ENCODE data around the gene OR5A2. TPM values are rescaled to one million over a fixed set of nuclear protein-coding genes. Genes with fewer than 3 reads are reported as not detected.

OR5A2 gene
- total and polyA plus RNA-seq, 5 experiments from 2014 or later, result not detected

- POLR2A ChIA-PET, result no interaction called here
- no peak overlapping the region for H3K4me3 Mint-ChIP-seq
- DNase-seq (no peak), ATAC-seq (no peak)
- no peaks in the 10 kb centered on the region for H3K9me3 Mint-ChIP-seq
- H3K36me3 Mint-ChIP-seq, result no peaks in the 10 kb centered on the region
- H3K27ac Mint-ChIP-seq, result no peak overlapping the region
- H3K27me3 Mint-ChIP-seq, result peaks cover 1 to 6% (median 4%) of the 10 kb centered on the region in 5 donors
- peaks cover 0 to 6% (median 5%) of the 10 kb centered on the region in 4 donors for H3K4me1 Mint-ChIP-seq
These were observed 1.1 kb downstream of the OR5A2 start for GRCh38 chr11:59425131-59425530.

GRCh38 chr11:59423835-59424234 lies 2.4 kb downstream of the OR5A2 start:
- Mint-ChIP-seq H3K4me1 (peaks cover 0 to 6% (median 5%) of the 10 kb centered on the region in 4 donors), H3K27ac (no peak overlapping the region)
- POLR2A ChIA-PET, result no interaction called here

GRCh38 chr11:59418156-59418555 lies 8.1 kb downstream of the OR5A2 start:
- POLR2A ChIA-PET, result no interaction called here
- Mint-ChIP-seq H3K9me3 (no peaks in the 10 kb centered on the region), H3K36me3 (no peaks in the 10 kb centered on the region), H3K27me3 (peaks cover 0 to 11% (median 7%) of the 10 kb centered on the region in 5 donors), H3K4me1 (peaks cover 9 to 34% (median 29%) of the 10 kb centered on the region in 4 donors), H3K27ac (no peak overlapping the region), H3K4me3 (no peak overlapping the region)
- ATAC-seq, result no peak
- no peak for DNase-seq

More at GRCh38 chr11:59423835-59424234, 2.4 kb downstream of the OR5A2 start:
- DNase-seq, result no peak
- ATAC-seq, result no peak
- Mint-ChIP-seq H3K9me3 (no peaks in the 10 kb centered on the region), H3K36me3 (no peaks in the 10 kb centered on the region), H3K4me3 (no peak overlapping the region), H3K27me3 (peaks cover 0 to 4% (median 3%) of the 10 kb centered on the region in 5 donors)

- Mint-ChIP-seq H3K4me1 (peaks cover 9 to 29% (median 23%) of the 10 kb centered on the region in 4 donors), H3K27me3 (peaks cover 0 to 13% (median 7%) of the 10 kb centered on the region in 5 donors), H3K36me3 (no peaks in the 10 kb centered on the region), H3K9me3 (peaks cover 0 to 4% (median 0%) of the 10 kb centered on the region in 9 donors), H3K27ac (peak overlapping the region in 6 of 10 donors; percentile 10 to 88 (median 65)), H3K4me3 (peak overlapping the region in 9 of 10 donors; percentile 16 to 80 (median 50))
- POLR2A ChIA-PET, result no interaction called here
- DNase-seq (peak in 5 of 10 donors; percentile 0 to 52 (median 11)), ATAC-seq (peak; percentile 38 to 44)
These were observed 9.2 kb downstream of the OR5A2 start for GRCh38 chr11:59417023-59417422.

- DNase-seq, result peak in 2 of 10 donors; percentile 1 to 4
- POLR2A ChIA-PET, result no interaction called here
- Mint-ChIP-seq H3K27me3 (peaks cover 0 to 13% (median 7%) of the 10 kb centered on the region in 5 donors), H3K9me3 (peaks cover 0 to 4% (median 0%) of the 10 kb centered on the region in 9 donors), H3K4me3 (peak overlapping the region in 9 of 10 donors; percentile 26 to 80 (median 50)), H3K27ac (peak overlapping the region in 8 of 10 donors; percentile 10 to 88 (median 38)), H3K4me1 (peaks cover 9 to 29% (median 23%) of the 10 kb centered on the region in 4 donors), H3K36me3 (no peaks in the 10 kb centered on the region)
- no peak for ATAC-seq
These were observed 9.6 kb downstream of the OR5A2 start for GRCh38 chr11:59416613-59417012.

GRCh38 chr11:59415111-59415510 lies 11.1 kb downstream of the OR5A2 start:
- Mint-ChIP-seq H3K9me3 (peaks cover 0 to 13% (median 4%) of the 10 kb centered on the region in 9 donors), H3K27ac (no peak overlapping the region), H3K4me3 (peak overlapping the region in 1 of 10 donors; percentile 15), H3K36me3 (peaks cover 0 to 6% (median 0%) of the 10 kb centered on the region in 3 donors), H3K27me3 (peaks cover 0 to 13% (median 7%) of the 10 kb centered on the region in 5 donors), H3K4me1 (peaks cover 9 to 29% (median 23%) of the 10 kb centered on the region in 4 donors)
- DNase-seq, result no peak
- POLR2A ChIA-PET, result no interaction called here
- no peak for ATAC-seq

GRCh38 chr11:59413646-59414045 lies 12.6 kb downstream of the OR5A2 start:
- ATAC-seq, result no peak
- peaks cover 0 to 27% (median 11%) of the 10 kb centered on the region in 9 donors for H3K9me3 Mint-ChIP-seq
- POLR2A ChIA-PET, result no interaction called here

GRCh38 chr11:59403546-59403945 lies 22.7 kb downstream of the OR5A2 start:
- H3K36me3 Mint-ChIP-seq, result peaks cover 0 to 16% (median 14%) of the 10 kb centered on the region in 3 donors
- no peak overlapping the region for H3K27ac Mint-ChIP-seq
- POLR2A ChIA-PET, result no interaction called here
- ATAC-seq (no peak), DNase-seq (no peak)
- H3K9me3 Mint-ChIP-seq, result peaks cover 4 to 39% (median 11%) of the 10 kb centered on the region in 9 donors
- peaks cover 0 to 4% (median 0%) of the 10 kb centered on the region in 5 donors for H3K27me3 Mint-ChIP-seq
- no peak overlapping the region for H3K4me3 Mint-ChIP-seq
- H3K4me1 Mint-ChIP-seq, result no peaks in the 10 kb centered on the region

More at GRCh38 chr11:59413646-59414045, 12.6 kb downstream of the OR5A2 start:
- no peak overlapping the region for H3K27ac Mint-ChIP-seq
- peak overlapping the region in 1 of 10 donors; percentile 58 for H3K4me3 Mint-ChIP-seq
- peaks cover 0 to 13% (median 6%) of the 10 kb centered on the region in 5 donors for H3K27me3 Mint-ChIP-seq
- no peak for DNase-seq
- H3K36me3 Mint-ChIP-seq, result peaks cover 0 to 17% (median 2%) of the 10 kb centered on the region in 3 donors
- peaks cover 9 to 29% (median 23%) of the 10 kb centered on the region in 4 donors for H3K4me1 Mint-ChIP-seq

GRCh38 chr11:59401262-59401552 lies 25.0 kb downstream of the OR5A2 start:
- ATAC-seq (no peak), DNase-seq (no peak)
- POLR2A ChIA-PET, result no interaction called here
- Mint-ChIP-seq H3K9me3 (peaks cover 4 to 28% (median 11%) of the 10 kb centered on the region in 9 donors), H3K36me3 (peaks cover 0 to 16% (median 14%) of the 10 kb centered on the region in 3 donors), H3K27me3 (peaks cover 0 to 4% (median 0%) of the 10 kb centered on the region in 5 donors), H3K4me3 (no peak overlapping the region), H3K27ac (no peak overlapping the region), H3K4me1 (no peaks in the 10 kb centered on the region)

GRCh38 chr11:59400461-59401261 lies 25.6 kb downstream of the OR5A2 start:
- POLR2A ChIA-PET, result no interaction called here
- H3K36me3 Mint-ChIP-seq, result peaks cover 0 to 16% (median 14%) of the 10 kb centered on the region in 3 donors
- H3K9me3 Mint-ChIP-seq, result peaks cover 3 to 28% (median 11%) of the 10 kb centered on the region in 9 donors
- DNase-seq, result no peak
- no peak for ATAC-seq
- H3K4me1 Mint-ChIP-seq, result no peaks in the 10 kb centered on the region
- H3K27me3 Mint-ChIP-seq, result peaks cover 0 to 7% (median 0%) of the 10 kb centered on the region in 5 donors
- H3K27ac Mint-ChIP-seq, result no peak overlapping the region
- H3K4me3 Mint-ChIP-seq, result no peak overlapping the region

GRCh38 chr11:59394186-59394585 lies 32.0 kb downstream of the OR5A2 start:
- POLR2A ChIA-PET, result no interaction called here
- DNase-seq (no peak), ATAC-seq (no peak)
- Mint-ChIP-seq H3K27ac (peak overlapping the region in 1 of 10 donors; percentile 3), H3K27me3 (peaks cover 7 to 19% (median 11%) of the 10 kb centered on the region in 5 donors), H3K4me3 (no peak overlapping the region), H3K4me1 (no peaks in the 10 kb centered on the region), H3K36me3 (peaks cover 0 to 6% (median 0%) of the 10 kb centered on the region in 3 donors), H3K9me3 (peaks cover 0 to 5% (median under 1%) of the 10 kb centered on the region in 9 donors)

- peaks cover 0 to 41% (median 17%) of the 10 kb centered on the region in 9 donors for H3K9me3 Mint-ChIP-seq
- H3K4me1 Mint-ChIP-seq, result peaks cover 0 to 13% (median 0%) of the 10 kb centered on the region in 4 donors
- H3K27me3 Mint-ChIP-seq, result peaks cover 0 to 7% (median 0%) of the 10 kb centered on the region in 5 donors
- peak overlapping the region in 1 of 10 donors; percentile 66 for H3K27ac Mint-ChIP-seq
- peak overlapping the region in 1 of 10 donors; percentile 21 for H3K4me3 Mint-ChIP-seq
- peaks cover 0 to 8% (median 0%) of the 10 kb centered on the region in 3 donors for H3K36me3 Mint-ChIP-seq
- POLR2A ChIA-PET, result no interaction called here
- DNase-seq, result no peak
- ATAC-seq, result no peak
These were observed 45.8 kb downstream of the OR5A2 start for GRCh38 chr11:59380263-59381059.

Data from naive thymus-derived CD8-positive, alpha-beta T cell (primary cell).